Measurements from ENCODE around the gene TSPAN31. TPM values are rescaled to one million over a fixed set of nuclear protein-coding genes. Genes with fewer than 3 reads are reported as not detected.
A peak's percentile ranks its signal among the peaks of the same experiment; 100 is the strongest.

The TSPAN31 gene
- total RNA-seq, 1 donor from 2014 or later, result 33.2 TPM

GRCh38 chr12:57779736-57780135 is 34.9 kb downstream of the TSPAN31 start:
- H3K4me1 Mint-ChIP-seq, result peaks cover 11% of the 10 kb centered on the region
- peaks cover 5% of the 10 kb centered on the region for H3K36me3 Mint-ChIP-seq
- TF ChIP-seq, protein P1, sequence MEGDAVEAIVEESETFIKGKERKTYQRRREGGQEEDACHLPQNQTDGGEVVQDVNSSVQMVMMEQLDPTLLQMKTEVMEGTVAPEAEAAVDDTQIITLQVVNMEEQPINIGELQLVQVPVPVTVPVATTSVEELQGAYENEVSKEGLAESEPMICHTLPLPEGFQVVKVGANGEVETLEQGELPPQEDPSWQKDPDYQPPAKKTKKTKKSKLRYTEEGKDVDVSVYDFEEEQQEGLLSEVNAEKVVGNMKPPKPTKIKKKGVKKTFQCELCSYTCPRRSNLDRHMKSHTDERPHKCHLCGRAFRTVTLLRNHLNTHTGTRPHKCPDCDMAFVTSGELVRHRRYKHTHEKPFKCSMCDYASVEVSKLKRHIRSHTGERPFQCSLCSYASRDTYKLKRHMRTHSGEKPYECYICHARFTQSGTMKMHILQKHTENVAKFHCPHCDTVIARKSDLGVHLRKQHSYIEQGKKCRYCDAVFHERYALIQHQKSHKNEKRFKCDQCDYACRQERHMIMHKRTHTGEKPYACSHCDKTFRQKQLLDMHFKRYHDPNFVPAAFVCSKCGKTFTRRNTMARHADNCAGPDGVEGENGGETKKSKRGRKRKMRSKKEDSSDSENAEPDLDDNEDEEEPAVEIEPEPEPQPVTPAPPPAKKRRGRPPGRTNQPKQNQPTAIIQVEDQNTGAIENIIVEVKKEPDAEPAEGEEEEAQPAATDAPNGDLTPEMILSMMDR (IDR thresholded peaks at IDR 0.05; ENCODE audit: unreplicated experiment), result no peak
- no peak for DNase-seq (ENCODE audit: low spot score in 2 of 2, unreplicated experiment in 2 of 2)
- no peak overlapping the region for H3K27ac Mint-ChIP-seq
- no peaks in the 10 kb centered on the region for H3K27me3 Mint-ChIP-seq (ENCODE audit: low read depth)
- no peaks in the 10 kb centered on the region for H3K9me3 Mint-ChIP-seq
- no peak overlapping the region for H3K4me3 Mint-ChIP-seq

DNA sequence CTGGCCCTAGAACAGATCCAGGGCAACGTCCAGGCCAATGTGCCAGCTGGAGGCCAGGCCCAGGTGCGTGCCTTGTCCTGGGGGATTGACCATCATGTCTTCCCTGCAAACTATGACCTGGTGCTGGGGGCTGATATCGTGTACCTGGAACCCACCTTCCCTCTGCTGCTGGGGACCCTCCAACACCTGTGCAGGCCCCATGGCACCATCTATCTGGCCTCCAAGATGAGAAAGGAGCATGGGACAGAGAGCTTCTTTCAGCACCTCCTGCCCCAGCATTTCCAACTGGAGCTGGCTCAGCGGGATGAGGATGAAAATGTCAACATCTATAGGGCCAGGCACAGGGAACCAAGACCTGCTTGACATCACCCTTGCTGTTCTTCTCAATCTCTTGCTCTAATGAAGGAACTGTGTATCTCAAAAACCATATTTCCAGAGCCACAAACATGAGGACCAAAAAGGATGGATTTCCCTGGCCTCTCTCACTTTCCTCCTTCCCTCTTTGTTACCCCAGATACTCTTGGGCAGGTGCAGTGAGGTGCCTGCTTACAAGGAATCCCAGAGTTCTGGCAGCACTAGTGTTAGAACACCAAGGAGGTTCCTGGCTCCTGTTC is 35.6 kb downstream of the TSPAN31 start:
- no peaks in the 10 kb centered on the region for H3K9me3 Mint-ChIP-seq
- no peaks in the 10 kb centered on the region for H3K27me3 Mint-ChIP-seq (ENCODE audit: low read depth)
- no peak overlapping the region for H3K4me3 Mint-ChIP-seq
- DNase-seq (ENCODE audit: low spot score in 2 of 2, unreplicated experiment in 2 of 2), result no peak
- H3K36me3 Mint-ChIP-seq, result peaks cover 5% of the 10 kb centered on the region
- peaks cover 11% of the 10 kb centered on the region for H3K4me1 Mint-ChIP-seq
- TF ChIP-seq, protein P1 (IDR thresholded peaks at IDR 0.05; ENCODE audit: unreplicated experiment), result no peak
- H3K27ac Mint-ChIP-seq, result no peak overlapping the region

- no peak overlapping the region for H3K27ac Mint-ChIP-seq
- H3K4me3 Mint-ChIP-seq, result no peak overlapping the region
Observed at GRCh38 chr12:57781244-57781643, 36.4 kb downstream of the TSPAN31 start.

DNA sequence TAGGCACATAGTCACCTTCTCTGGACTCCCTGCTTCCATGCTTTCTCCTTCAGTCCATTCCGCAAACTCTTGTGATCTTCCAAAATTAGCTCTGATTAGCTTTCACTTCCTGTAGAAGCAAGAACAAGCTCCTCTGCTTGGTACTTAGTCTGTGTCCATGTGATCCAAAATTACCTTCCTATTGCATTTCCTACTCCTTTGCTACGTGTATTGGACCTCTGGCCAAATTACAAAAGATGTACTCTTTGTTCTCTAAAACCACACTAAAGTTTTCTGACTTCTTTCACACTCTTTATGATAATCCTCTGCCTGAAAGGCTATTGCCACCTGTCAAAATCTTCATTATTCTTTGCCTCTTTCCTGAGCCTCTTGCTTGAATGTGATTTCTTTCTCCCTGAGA is 37.0 kb downstream of the TSPAN31 start:
- TF ChIP-seq, protein P1 (IDR thresholded peaks at IDR 0.05; ENCODE audit: unreplicated experiment), result no peak
- H3K36me3 Mint-ChIP-seq, result peaks cover 13% of the 10 kb centered on the region
- peaks cover 11% of the 10 kb centered on the region for H3K4me1 Mint-ChIP-seq
- H3K4me3 Mint-ChIP-seq, result no peak overlapping the region
- no peaks in the 10 kb centered on the region for H3K27me3 Mint-ChIP-seq (ENCODE audit: low read depth)
- no peak overlapping the region for H3K27ac Mint-ChIP-seq
- H3K9me3 Mint-ChIP-seq, result no peaks in the 10 kb centered on the region
- no peak for DNase-seq (ENCODE audit: low spot score in 2 of 2, unreplicated experiment in 2 of 2)

More at GRCh38 chr12:57781244-57781643, 36.4 kb downstream of the TSPAN31 start:
- TF ChIP-seq, protein P1 (IDR thresholded peaks at IDR 0.05; ENCODE audit: unreplicated experiment), result no peak
- peaks cover 11% of the 10 kb centered on the region for H3K4me1 Mint-ChIP-seq
- no peak for DNase-seq (ENCODE audit: low spot score in 2 of 2, unreplicated experiment in 2 of 2)
- no peaks in the 10 kb centered on the region for H3K27me3 Mint-ChIP-seq (ENCODE audit: low read depth)
- no peaks in the 10 kb centered on the region for H3K9me3 Mint-ChIP-seq
- H3K36me3 Mint-ChIP-seq, result peaks cover 9% of the 10 kb centered on the region

DNA sequence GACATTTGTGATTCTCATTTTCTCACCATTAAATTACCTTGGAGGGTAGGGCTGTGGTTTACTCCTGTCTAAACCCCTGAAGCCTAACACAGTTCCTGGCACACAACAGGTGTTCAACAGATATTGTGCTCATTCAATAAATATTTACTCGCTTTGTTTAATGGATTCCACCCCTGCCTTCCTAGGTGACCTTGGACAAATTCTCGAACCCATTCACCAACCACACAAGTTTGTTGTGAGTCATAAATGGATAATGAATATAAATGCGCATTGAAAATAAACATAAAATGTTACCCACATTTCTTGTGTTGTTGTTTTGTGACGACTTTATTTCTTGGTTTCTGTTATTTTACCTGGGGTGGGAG is 37.4 kb downstream of the TSPAN31 start:
- Mint-ChIP-seq H3K27ac (peak overlapping the region; percentile 93), H3K27me3 (ENCODE audit: low read depth) (no peaks in the 10 kb centered on the region)
- TF ChIP-seq, protein P1 (IDR thresholded peaks at IDR 0.05; ENCODE audit: unreplicated experiment), result no peak

More for the DNA sequence above, 37.4 kb downstream of the TSPAN31 start:
- Mint-ChIP-seq H3K36me3 (peaks cover 13% of the 10 kb centered on the region), H3K4me3 (peak overlapping the region; percentile 95), H3K9me3 (no peaks in the 10 kb centered on the region), H3K4me1 (peaks cover 11% of the 10 kb centered on the region)
- DNase-seq (ENCODE audit: low spot score in 2 of 2, unreplicated experiment in 2 of 2), result no peak

Data from mesothelial cell of epicardium (in vitro differentiated cells).